Osteocyte (in vitro differentiated cells): Measurements from ENCODE around the gene KATNAL2. TPM values are rescaled to one million over a fixed set of nuclear protein-coding genes. Genes with fewer than 3 reads are reported as not detected.
"Not testable (repeated sequence)": the region's sequence is repeated elsewhere in the genome, so short reads cannot be mapped to it uniquely, and the experiment has no call there.

Experiments
- DNase-seq: peaks from one replicate; pipeline ENCODE4 v3.0.0; 2021; ENCODE audit warnings: mixed read lengths; ENCODE audit not compliant: unreplicated experiment; ENCODE audit errors: extremely low spot score
- H3K27ac Mint-ChIP-seq: one replicate; pipeline ENCODE4 v1.8.0; 2021; ENCODE audit warnings: mild to moderate bottlenecking, mixed read lengths; ENCODE audit not compliant: unreplicated experiment
- H3K27me3 Mint-ChIP-seq: one replicate; pipeline ENCODE4 v1.8.0; 2021; ENCODE audit warnings: mixed read lengths; ENCODE audit not compliant: unreplicated experiment
- H3K36me3 Mint-ChIP-seq: one replicate; pipeline ENCODE4 v1.8.0; 2021; ENCODE audit warnings: mixed read lengths; ENCODE audit not compliant: unreplicated experiment
- H3K4me1 Mint-ChIP-seq: one replicate; pipeline ENCODE4 v1.8.0; 2021; ENCODE audit warnings: mixed read lengths; ENCODE audit not compliant: unreplicated experiment
- H3K4me3 Mint-ChIP-seq: one replicate; pipeline ENCODE4 v1.8.0; 2021; ENCODE audit warnings: mild to moderate bottlenecking, moderate library complexity, mixed read lengths; ENCODE audit not compliant: unreplicated experiment
- H3K9me3 Mint-ChIP-seq: one replicate; pipeline ENCODE4 v1.8.0; 2021; ENCODE audit warnings: mixed read lengths; ENCODE audit not compliant: unreplicated experiment
- total RNA-seq: library from RNA; stranded (reverse); gene quantifications from 2 replicates; pipeline ENCODE4 v1.2.1, GENCODE V29; 2021
- TF ChIP-seq, protein P1 (sequence below): fragments of 200-600 bp; sonication (generic); IDR thresholded peaks from 2 replicates; pipeline ENCODE4 v1.5.0; 2021; ENCODE audit warnings: antibody characterized with exemption, mild to moderate bottlenecking, moderate library complexity

The KATNAL2 gene
- total RNA-seq, 1 donor from 2014 or later = 7.9 TPM

DNA sequence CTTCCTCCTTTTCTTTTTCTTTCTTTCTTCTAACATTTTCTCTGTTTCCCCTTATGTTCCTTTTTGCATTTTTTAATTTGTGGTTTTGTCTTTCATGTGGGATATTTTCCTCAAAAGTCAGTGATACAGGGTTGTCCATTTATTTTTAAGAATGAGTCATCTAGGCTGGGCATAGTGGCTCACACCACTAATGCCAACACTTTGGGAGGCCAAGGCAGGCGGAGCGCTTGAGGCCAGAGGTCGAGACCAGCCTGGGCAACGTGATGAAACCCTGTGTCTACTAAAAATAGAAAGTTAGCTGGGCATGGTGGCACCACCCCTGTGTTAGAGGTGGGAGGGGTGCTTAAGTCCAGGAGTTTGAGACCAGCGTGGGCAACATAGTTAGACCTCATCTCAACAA lies 35.8 kb downstream of the KATNAL2 start:
- H3K4me1 Mint-ChIP-seq = peaks cover 4% of the 10 kb centered on the region
- no peaks in the 10 kb centered on the region for H3K9me3 Mint-ChIP-seq
- TF ChIP-seq, protein P1, sequence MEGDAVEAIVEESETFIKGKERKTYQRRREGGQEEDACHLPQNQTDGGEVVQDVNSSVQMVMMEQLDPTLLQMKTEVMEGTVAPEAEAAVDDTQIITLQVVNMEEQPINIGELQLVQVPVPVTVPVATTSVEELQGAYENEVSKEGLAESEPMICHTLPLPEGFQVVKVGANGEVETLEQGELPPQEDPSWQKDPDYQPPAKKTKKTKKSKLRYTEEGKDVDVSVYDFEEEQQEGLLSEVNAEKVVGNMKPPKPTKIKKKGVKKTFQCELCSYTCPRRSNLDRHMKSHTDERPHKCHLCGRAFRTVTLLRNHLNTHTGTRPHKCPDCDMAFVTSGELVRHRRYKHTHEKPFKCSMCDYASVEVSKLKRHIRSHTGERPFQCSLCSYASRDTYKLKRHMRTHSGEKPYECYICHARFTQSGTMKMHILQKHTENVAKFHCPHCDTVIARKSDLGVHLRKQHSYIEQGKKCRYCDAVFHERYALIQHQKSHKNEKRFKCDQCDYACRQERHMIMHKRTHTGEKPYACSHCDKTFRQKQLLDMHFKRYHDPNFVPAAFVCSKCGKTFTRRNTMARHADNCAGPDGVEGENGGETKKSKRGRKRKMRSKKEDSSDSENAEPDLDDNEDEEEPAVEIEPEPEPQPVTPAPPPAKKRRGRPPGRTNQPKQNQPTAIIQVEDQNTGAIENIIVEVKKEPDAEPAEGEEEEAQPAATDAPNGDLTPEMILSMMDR = no peak
- no peak for DNase-seq
- H3K4me3 Mint-ChIP-seq = no peak overlapping the region
- H3K36me3 Mint-ChIP-seq = peaks cover 3% of the 10 kb centered on the region
- no peak overlapping the region for H3K27ac Mint-ChIP-seq
- no peaks in the 10 kb centered on the region for H3K27me3 Mint-ChIP-seq

DNA sequence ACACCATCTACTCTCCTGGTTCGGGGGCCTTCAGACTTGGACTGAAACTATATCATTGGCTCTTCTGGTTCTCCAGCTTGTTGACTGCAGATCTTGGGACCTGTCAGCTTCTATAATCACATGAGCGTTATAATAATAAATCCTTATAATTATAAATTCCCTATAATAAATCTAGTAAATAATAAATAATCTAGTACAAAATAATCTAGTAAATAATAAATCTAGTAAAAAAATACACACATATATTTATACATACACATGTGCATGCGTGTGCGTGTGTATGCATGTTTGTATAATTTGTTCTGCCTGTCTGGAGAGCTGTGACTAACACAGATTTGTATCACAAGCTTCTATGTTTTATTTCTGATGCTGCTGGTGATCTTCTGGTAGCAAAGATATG lies 40.8 kb downstream of the KATNAL2 start:
- Mint-ChIP-seq H3K27me3 (no peaks in the 10 kb centered on the region), H3K4me1 (peaks cover 2% of the 10 kb centered on the region), H3K9me3 (peaks cover 5% of the 10 kb centered on the region), H3K36me3 (peaks cover 7% of the 10 kb centered on the region), H3K4me3 (no peak overlapping the region), H3K27ac (no peak overlapping the region)
- no peak for DNase-seq
- TF ChIP-seq, protein P1 = no peak

DNA sequence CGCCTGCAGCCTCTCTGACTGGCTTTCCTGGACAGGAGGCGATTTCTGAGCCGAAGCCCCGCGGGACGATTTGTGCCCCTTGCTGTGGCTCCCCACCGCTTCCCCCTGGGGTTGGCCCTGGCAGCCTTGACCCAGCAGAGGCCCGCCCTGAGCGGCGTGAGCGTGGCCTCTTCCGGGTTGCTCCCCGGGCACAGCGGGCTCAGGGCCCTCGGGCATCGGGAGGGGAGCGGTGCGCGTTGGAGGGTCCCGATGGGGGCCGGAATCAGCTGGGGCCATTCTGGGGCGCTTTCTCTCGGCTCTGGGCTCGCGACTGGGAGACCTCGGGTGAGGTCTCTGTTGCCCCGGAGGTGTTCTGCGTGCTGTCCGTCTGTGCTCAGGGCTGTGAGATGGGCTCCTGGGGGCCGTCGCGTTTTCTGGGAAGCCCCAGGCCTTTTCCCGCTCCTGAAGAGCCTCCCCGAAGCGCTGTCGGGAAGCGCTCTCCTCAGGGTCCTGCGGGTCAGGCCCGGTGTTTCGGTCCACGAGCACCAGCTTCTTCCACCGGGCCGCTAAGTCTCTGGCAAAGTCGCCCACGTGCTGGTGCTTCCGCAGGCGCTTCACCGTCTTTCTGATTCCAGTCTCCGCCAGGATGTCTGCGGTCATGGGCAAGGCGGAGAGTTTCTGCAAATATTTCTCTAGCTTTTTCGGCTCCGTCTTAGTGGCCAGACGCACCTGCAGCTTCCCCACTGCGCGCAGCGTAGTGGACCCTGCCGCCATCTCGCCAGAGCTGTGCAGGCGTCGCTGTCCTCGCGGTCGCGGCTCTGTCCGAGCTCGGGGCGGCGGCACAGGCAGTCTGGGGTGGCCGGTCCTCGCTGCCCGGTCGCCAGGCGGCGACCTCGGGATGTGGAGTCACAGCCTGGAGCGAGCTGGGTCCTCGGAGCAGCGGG lies 46.5 kb downstream of the KATNAL2 start:
- H3K36me3 Mint-ChIP-seq, DNase-seq, H3K4me3 Mint-ChIP-seq, H3K27me3 Mint-ChIP-seq, H3K27ac Mint-ChIP-seq, H3K4me1 Mint-ChIP-seq, H3K9me3 Mint-ChIP-seq: not testable (repeated sequence)

DNA sequence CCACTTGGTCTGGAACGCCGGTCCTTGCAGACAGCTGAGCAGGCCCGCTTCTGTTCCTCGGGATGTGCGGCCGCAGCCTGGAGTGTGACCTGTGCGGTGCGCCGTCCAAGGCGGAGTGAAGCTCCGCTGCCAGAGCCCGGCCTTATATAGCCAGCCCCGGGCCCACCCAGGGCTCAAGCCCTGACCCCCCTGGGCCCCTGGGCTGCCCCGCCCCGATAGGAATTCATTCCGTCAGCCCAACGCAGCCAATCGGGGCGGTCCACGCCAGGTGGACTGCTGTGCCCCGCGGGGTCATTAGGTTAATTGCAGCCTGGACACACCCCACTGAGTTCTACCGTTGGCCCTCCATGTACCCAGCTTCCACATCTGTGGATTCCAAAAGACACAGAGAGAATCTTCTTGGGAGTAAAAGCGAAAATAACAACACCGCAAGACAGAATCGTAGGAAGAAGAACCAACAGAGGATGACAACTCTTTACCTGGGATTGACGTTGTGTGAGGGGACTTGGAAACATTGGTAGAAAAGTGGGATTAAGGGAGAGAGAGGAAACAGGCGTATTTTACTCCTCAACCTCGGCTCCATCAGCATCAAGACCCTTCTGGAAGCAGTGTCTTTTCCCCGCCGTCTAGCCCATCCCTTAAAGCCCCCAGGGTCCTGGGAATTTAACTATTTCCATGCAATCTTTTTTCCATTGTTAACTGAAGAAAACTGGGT lies 47.3 kb downstream of the KATNAL2 start:
- not testable (repeated sequence) for DNase-seq, H3K36me3 Mint-ChIP-seq, H3K27me3 Mint-ChIP-seq, H3K4me3 Mint-ChIP-seq, H3K27ac Mint-ChIP-seq, H3K9me3 Mint-ChIP-seq, H3K4me1 Mint-ChIP-seq

DNA sequence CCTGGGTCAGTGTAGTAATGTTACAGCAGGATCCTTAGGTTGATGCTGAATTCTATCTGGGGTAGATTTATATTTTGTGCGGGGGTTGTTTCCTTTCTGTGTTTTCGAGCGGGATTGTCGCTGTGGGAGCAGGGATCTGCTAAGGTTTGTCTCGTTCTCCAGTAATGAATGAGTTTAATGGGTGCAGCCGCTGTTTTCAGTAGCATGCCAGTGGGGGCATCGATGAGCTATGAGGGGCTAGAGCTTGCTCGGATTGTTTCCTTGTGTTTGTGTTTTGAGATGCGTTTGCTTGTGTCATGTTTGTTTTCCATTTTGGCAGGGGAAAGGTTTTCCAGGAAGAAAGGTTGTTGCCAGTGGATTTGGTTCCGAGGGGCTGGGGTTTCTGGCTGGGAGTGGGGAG lies 48.9 kb downstream of the KATNAL2 start:
- not testable (repeated sequence) for H3K27ac Mint-ChIP-seq, H3K36me3 Mint-ChIP-seq, H3K27me3 Mint-ChIP-seq, H3K4me1 Mint-ChIP-seq, DNase-seq, H3K9me3 Mint-ChIP-seq, H3K4me3 Mint-ChIP-seq

DNA sequence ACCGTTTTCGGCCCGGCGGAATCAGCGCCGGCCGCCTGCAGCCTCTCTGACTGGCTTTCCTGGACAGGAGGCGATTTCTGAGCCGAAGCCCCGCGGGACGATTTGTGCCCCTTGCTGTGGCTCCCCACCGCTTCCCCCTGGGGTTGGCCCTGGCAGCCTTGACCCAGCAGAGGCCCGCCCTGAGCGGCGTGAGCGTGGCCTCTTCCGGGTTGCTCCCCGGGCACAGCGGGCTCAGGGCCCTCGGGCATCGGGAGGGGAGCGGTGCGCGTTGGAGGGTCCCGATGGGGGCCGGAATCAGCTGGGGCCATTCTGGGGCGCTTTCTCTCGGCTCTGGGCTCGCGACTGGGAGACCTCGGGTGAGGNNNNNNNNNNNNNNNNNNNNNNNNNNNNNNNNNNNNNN lies 52.1 kb downstream of the KATNAL2 start:
- not testable (repeated sequence) for DNase-seq, H3K36me3 Mint-ChIP-seq, H3K4me3 Mint-ChIP-seq, H3K27me3 Mint-ChIP-seq, H3K4me1 Mint-ChIP-seq, H3K27ac Mint-ChIP-seq, H3K9me3 Mint-ChIP-seq

DNA sequence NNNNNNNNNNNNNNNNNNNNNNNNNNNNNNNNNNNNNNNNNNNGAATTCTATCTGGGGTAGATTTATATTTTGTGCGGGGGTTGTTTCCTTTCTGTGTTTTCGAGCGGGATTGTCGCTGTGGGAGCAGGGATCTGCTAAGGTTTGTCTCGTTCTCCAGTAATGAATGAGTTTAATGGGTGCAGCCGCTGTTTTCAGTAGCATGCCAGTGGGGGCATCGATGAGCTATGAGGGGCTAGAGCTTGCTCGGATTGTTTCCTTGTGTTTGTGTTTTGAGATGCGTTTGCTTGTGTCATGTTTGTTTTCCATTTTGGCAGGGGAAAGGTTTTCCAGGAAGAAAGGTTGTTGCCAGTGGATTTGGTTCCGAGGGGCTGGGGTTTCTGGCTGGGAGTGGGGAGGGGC lies 102.5 kb downstream of the KATNAL2 start:
- not testable (repeated sequence) for H3K4me1 Mint-ChIP-seq, H3K9me3 Mint-ChIP-seq, H3K27ac Mint-ChIP-seq, H3K4me3 Mint-ChIP-seq, H3K36me3 Mint-ChIP-seq, DNase-seq, H3K27me3 Mint-ChIP-seq

DNA sequence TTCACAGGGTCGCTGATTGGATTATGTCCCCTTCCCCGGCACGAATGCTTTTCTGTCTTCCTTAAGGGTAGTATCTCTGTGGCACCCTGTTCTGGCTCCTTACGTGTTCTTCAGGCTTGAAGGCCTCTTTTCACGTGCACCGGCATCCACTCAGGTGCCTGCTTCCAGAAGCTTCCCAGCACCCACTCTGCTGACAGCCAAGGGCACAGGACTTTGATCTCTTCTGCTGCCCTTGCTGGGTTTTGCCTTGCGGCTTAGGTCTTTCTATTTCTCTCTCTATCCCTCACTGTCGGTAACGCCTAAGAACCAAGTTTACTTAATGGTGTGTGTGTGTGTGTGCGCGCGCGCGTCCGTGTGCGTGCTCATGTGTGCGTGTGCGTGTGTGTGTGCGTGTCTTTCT lies 103.4 kb downstream of the KATNAL2 start:
- not testable (repeated sequence) for H3K36me3 Mint-ChIP-seq

DNA sequence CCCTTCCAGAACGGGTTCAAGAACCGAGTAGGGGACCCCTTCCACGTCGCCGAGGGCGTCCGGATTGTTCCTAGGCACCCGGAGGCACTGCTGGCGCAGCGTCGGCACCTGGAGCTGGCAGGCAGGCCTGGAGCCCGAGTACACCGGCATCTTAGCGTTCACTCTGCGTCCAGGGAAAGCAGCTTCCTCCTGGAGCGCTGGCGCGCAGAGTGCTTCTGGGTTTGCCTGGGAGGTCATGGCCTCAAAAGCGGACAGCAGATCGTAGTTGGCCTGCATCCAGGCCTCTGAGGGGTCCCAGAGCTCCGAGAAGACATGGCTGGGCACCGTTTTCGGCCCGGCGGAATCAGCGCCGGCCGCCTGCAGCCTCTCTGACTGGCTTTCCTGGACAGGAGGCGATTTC lies 105.4 kb downstream of the KATNAL2 start:
- not testable (repeated sequence) for H3K27me3 Mint-ChIP-seq, H3K9me3 Mint-ChIP-seq
- peak; percentile 92 for DNase-seq

More for the DNA sequence above, 103.4 kb downstream of the KATNAL2 start:
- H3K4me3 Mint-ChIP-seq, H3K27ac Mint-ChIP-seq, H3K9me3 Mint-ChIP-seq, H3K27me3 Mint-ChIP-seq, DNase-seq, H3K4me1 Mint-ChIP-seq: not testable (repeated sequence)

DNA sequence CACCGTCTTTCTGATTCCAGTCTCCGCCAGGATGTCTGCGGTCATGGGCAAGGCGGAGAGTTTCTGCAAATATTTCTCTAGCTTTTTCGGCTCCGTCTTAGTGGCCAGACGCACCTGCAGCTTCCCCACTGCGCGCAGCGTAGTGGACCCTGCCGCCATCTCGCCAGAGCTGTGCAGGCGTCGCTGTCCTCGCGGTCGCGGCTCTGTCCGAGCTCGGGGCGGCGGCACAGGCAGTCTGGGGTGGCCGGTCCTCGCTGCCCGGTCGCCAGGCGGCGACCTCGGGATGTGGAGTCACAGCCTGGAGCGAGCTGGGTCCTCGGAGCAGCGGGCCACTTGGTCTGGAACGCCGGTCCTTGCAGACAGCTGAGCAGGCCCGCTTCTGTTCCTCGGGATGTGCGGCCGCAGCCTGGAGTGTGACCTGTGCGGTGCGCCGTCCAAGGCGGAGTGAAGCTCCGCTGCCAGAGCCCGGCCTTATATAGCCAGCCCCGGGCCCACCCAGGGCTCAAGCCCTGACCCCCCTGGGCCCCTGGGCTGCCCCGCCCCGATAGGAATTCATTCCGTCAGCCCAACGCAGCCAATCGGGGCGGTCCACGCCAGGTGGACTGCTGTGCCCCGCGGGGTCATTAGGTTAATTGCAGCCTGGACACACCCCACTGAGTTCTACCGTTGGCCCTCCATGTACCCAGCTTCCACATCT lies 106.5 kb downstream of the KATNAL2 start:
- H3K36me3 Mint-ChIP-seq, H3K27ac Mint-ChIP-seq, DNase-seq, H3K27me3 Mint-ChIP-seq, H3K4me3 Mint-ChIP-seq, H3K4me1 Mint-ChIP-seq, H3K9me3 Mint-ChIP-seq: not testable (repeated sequence)

More for the DNA sequence above, 105.4 kb downstream of the KATNAL2 start:
- H3K4me1 Mint-ChIP-seq, H3K27ac Mint-ChIP-seq, H3K36me3 Mint-ChIP-seq, H3K4me3 Mint-ChIP-seq: not testable (repeated sequence)
